Duodenal mucosa (tissue), 2 donors: ENCODE measurements around the gene ACTN4.

Source experiments
- H3K27ac ChIP-seq: one replicate; pipeline ENCODE4 v1.7.0; 2013; ENCODE audit warnings: low read depth, low read length
- H3K27me3 ChIP-seq, 2 donors: one replicate each; pipeline ENCODE4 v1.7.0; 2013; ENCODE audit warnings: low read length in 2 of 2, control low read depth in 1 of 2; ENCODE audit not compliant: insufficient read depth in 2 of 2, control insufficient read depth in 1 of 2
- H3K36me3 ChIP-seq, 2 donors: one replicate each; pipeline ENCODE4 v1.7.0; 2013; ENCODE audit warnings: low read length in 2 of 2, control low read depth in 1 of 2; ENCODE audit not compliant: insufficient read depth in 2 of 2, control insufficient read depth in 1 of 2
- H3K4me1 ChIP-seq, 2 donors: one replicate each; pipeline ENCODE4 v1.7.0; 2013; ENCODE audit warnings: low read length in 2 of 2, control low read depth in 1 of 2; ENCODE audit not compliant: insufficient read depth in 2 of 2, control insufficient read depth in 1 of 2
- H3K4me3 ChIP-seq, 2 donors: one replicate each; pipeline ENCODE4 v1.7.0; 2013; ENCODE audit warnings: low read length in 2 of 2, low read depth in 1 of 2
- H3K9ac ChIP-seq, 2 donors: one replicate each; pipeline ENCODE4 v1.7.0; 2013; ENCODE audit warnings: low read length in 2 of 2, low read depth in 1 of 2
- H3K9me3 ChIP-seq, 2 donors: one replicate each; pipeline ENCODE4 v1.7.0; 2013; ENCODE audit warnings: low read length in 2 of 2, control low read depth in 1 of 2; ENCODE audit not compliant: control insufficient read depth in 1 of 2

The ACTN4 gene

GRCh38 chr19:38728752-38729541, 81.5 kb downstream of the ACTN4 start:
- peaks cover 31 to 36% of the 10 kb centered on the region in 2 donors for H3K4me1 ChIP-seq
- H3K36me3 ChIP-seq, result peaks cover 59 to 69% of the 10 kb centered on the region in 2 donors
- H3K9me3 ChIP-seq, result no peaks in the 10 kb centered on the region
- no peak overlapping the region for H3K4me3 ChIP-seq
- no peak overlapping the region for H3K9ac ChIP-seq
- no peaks in the 10 kb centered on the region for H3K27me3 ChIP-seq
- H3K27ac ChIP-seq, result no peak overlapping the region

DNA sequence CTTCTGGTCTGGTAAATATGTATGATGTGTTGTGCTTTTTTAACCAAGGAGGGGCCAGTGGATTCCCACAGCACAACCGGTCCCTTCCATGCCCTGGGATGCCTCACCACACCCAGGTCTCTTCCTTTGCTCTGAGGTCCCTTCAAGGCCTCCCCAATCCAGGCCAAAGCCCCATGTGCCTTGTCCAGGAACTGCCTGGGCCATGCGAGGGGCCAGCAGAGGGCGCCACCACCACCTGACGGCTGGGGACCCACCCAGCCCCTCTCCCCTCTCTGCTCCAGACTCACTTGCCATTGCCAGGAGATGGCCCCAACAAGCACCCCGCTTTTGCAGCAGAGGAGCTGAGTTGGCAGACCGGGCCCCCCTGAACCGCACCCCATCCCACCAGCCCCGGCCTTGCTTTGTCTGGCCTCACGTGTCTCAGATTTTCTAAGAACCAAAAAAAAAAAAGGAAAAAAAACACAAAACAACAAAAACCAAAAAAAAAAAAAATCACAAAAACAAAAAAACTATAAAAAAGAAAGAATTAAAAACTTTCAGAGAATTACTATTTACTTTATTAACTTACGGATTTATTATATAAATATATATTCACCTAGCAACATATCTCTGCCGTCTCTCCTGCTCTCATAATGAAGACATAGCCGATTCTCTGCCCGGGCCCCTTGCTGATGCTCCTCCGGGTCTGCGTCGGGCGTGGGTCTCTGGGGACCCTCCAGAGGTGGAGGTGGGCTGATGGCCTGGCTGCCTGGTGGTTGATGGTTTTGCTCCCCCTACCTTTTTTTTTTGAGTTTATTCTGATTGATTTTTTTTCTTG, 82.4 kb downstream of the ACTN4 start:
- Histone ChIP-seq H3K4me1 (peaks cover 40 to 44% of the 10 kb centered on the region in 2 donors), H3K27me3 (no peaks in the 10 kb centered on the region), H3K9me3 (no peaks in the 10 kb centered on the region), H3K9ac (no peak overlapping the region), H3K27ac (no peak overlapping the region), H3K36me3 (peaks cover 50 to 60% of the 10 kb centered on the region in 2 donors), H3K4me3 (no peak overlapping the region)

DNA sequence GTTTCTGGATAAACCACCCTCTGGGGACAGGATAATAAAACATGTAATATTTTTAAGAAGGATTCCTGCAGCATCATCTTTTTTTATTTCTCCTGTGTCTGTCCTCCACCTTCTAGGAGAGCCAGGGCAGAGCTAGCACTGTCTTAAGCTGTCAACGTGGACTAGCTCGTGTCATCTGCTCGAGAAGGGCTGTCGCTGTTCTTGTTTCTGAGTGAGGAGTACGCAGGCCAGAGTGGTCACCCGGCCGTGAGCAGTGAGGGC, 83.0 kb downstream of the ACTN4 start:
- Histone ChIP-seq H3K4me3 (no peak overlapping the region), H3K27ac (peak overlapping the region; percentile 32), H3K36me3 (peaks cover 45 to 55% of the 10 kb centered on the region in 2 donors), H3K4me1 (peaks cover 42 to 48% of the 10 kb centered on the region in 2 donors), H3K9ac (peak overlapping the region; percentile 33 to 51), H3K27me3 (no peaks in the 10 kb centered on the region), H3K9me3 (no peaks in the 10 kb centered on the region)

DNA sequence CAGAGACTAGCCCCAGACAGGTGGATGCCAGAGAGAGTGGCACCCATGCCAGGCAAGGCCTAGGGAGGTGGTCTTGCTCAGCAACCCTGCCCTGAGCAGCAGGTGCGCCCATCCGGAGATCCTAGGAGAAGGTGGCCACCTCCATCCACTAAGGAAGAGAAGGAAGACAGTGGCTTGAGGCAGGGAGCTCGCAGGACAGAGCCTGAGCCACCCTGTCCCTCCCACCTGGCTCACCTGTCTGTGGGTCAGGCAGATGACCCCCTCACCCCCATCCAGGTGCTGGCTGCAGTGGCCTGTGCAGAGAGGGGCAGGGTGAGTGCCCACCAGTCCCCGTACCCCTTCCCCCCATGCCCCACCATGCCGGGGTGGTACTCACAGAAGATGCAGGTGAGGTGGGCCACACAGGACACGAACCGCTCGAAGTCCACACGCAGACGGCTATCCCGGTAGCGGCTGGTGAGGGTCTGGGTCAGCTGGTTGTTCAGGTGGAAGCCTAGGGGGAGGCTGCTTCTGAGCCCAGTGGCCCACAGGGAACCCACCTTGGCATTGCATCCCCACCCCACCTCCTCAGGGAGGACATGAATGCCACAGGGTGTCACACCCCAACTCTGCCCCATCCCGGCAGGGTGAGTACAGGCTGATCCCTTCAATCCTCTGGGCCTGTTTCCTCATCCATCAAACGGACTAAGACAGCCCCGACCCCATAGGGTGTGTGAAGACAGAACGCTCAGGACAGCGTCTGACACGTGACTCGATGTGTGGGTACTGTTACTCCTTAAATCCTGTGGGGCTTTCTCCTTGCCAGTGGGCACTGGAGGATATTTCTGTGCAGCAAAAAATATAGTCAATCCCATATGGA, 83.5 kb downstream of the ACTN4 start:
- H3K27ac ChIP-seq, result peak overlapping the region; percentile 67
- H3K36me3 ChIP-seq, result peaks cover 42 to 49% of the 10 kb centered on the region in 2 donors
- H3K9me3 ChIP-seq, result no peaks in the 10 kb centered on the region
- H3K27me3 ChIP-seq, result no peaks in the 10 kb centered on the region
- H3K4me3 ChIP-seq, result peak overlapping the region in 1 of 2 donors; percentile 11
- H3K4me1 ChIP-seq, result peaks cover 42 to 48% of the 10 kb centered on the region in 2 donors
- peak overlapping the region; percentile 51 to 65 for H3K9ac ChIP-seq

DNA sequence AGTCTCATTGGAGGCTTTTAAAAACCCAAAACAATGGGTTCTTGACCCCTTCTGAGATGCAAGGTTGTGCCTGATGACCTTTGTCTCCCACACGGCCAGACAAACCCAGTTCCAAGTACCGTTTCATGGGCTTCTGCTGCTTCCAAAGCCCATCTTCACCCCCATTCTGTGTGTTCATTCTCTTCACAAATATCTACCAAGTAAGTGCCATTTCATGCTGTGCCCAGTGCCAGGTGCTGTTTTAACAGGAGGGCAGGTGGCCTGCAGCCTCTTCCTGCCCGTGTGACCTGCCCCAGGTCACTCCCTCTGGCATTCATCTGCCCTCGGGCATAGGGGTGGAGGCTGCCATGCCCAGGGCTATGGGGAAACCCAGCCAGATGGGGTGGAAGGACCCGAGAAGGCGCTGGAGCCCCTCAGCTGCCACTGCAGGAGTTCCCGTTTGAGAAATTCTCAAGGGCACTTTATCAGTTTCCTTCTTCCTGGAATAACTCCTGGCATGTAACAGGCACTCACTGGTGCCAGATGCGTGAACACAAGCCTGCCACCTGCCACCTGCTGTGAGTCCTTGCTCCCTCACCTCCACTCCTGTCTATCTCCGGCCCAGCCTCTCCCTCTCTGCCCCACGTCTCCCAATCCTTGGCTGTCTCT, 84.3 kb downstream of the ACTN4 start:
- H3K9me3 ChIP-seq, result no peaks in the 10 kb centered on the region
- peak overlapping the region in 1 of 2 donors; percentile 11 for H3K4me3 ChIP-seq
- H3K4me1 ChIP-seq, result peaks cover 42 to 48% of the 10 kb centered on the region in 2 donors
- peak overlapping the region; percentile 49 to 65 for H3K9ac ChIP-seq
- H3K27ac ChIP-seq, result peak overlapping the region; percentile 67
- peaks cover 35 to 41% of the 10 kb centered on the region in 2 donors for H3K36me3 ChIP-seq
- H3K27me3 ChIP-seq, result no peaks in the 10 kb centered on the region

DNA sequence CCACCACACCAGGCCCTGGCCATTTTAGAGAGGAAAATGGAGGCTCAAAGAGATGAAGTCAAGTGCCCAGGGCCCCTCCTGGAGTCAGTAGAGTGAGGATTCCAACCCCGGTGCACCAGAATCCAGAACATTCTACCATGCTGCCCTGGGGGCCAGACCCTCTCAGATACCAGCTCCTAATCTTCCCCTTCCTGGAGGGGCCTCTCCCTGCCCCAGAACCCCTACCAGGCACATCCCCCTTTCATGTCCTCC, 85.7 kb downstream of the ACTN4 start:
- Histone ChIP-seq H3K27me3 (no peaks in the 10 kb centered on the region), H3K4me3 (no peak overlapping the region), H3K4me1 (peaks cover 42 to 48% of the 10 kb centered on the region in 2 donors), H3K27ac (peak overlapping the region; percentile 50), H3K9me3 (no peaks in the 10 kb centered on the region), H3K9ac (peak overlapping the region; percentile 25 to 56), H3K36me3 (peaks cover 22 to 27% of the 10 kb centered on the region in 2 donors)

- peak overlapping the region in 1 of 2 donors; percentile 63 for H3K4me3 ChIP-seq
- no peaks in the 10 kb centered on the region for H3K9me3 ChIP-seq
- H3K27ac ChIP-seq, result peak overlapping the region; percentile 76
- H3K9ac ChIP-seq, result peak overlapping the region; percentile 25 to 56
- H3K27me3 ChIP-seq, result no peaks in the 10 kb centered on the region
- peaks cover 42 to 48% of the 10 kb centered on the region in 2 donors for H3K4me1 ChIP-seq
- peaks cover 21 to 25% of the 10 kb centered on the region in 2 donors for H3K36me3 ChIP-seq
These were observed 86.2 kb downstream of the ACTN4 start for GRCh38 chr19:38733493-38734175.

GRCh38 chr19:38734176-38734425, 86.7 kb downstream of the ACTN4 start:
- Histone ChIP-seq H3K27me3 (no peaks in the 10 kb centered on the region), H3K27ac (peak overlapping the region; percentile 76), H3K4me3 (peak overlapping the region in 1 of 2 donors; percentile 63)

DNA sequence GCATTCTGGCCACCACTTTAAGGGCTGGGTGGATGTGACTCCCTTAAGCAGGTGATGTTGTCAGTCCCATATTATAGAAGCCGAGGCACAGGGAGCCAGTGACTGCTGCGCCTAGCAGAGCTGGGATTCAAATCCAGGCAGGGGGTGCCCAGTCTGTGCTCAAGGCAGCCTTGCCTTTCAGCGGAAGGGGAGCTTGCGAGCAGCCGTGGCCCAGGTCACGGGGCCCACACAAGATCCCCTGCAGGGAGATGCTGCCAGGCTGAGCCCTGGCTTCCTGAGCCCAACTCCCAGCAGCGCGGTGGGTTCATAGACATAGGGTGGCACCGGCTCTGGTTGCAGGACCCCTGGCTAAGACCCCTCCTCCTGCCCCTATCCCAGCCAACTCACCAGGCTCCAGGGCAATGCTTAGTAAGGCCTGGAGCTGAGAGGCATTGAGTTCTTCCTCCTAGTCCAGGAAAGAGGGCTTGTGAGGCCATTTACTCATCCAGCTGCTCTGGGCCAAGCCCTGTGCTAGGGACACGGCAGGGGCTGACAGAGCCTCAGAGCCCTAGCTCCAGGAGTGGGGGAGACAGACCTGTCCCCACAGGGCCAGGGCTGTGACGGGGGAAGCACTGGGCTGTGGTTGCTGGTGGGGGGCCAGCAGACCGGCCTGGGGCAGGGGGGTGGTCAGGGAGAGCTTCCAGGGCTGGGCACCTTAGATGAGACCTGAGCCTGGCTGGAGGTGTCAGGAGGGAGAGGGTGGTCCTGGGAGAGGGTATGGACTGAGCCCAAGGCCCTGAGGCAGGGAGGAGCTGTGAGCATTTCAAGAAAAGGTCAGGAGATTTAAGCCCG, 87.2 kb downstream of the ACTN4 start:
- H3K27me3 ChIP-seq, result no peaks in the 10 kb centered on the region
- H3K9me3 ChIP-seq, result no peaks in the 10 kb centered on the region
- peaks cover 15 to 16% of the 10 kb centered on the region in 2 donors for H3K36me3 ChIP-seq
- peak overlapping the region; percentile 56 to 57 for H3K9ac ChIP-seq
- H3K4me1 ChIP-seq, result peaks cover 42 to 48% of the 10 kb centered on the region in 2 donors
- H3K4me3 ChIP-seq, result peak overlapping the region; percentile 22 to 63
- peak overlapping the region; percentile 76 for H3K27ac ChIP-seq

More at GRCh38 chr19:38734176-38734425, 86.7 kb downstream of the ACTN4 start:
- Histone ChIP-seq H3K9me3 (no peaks in the 10 kb centered on the region), H3K36me3 (peaks cover 16 to 20% of the 10 kb centered on the region in 2 donors), H3K9ac (peak overlapping the region; percentile 25 to 56), H3K4me1 (peaks cover 42 to 48% of the 10 kb centered on the region in 2 donors)
